ENCODE data around the gene MDM2.

GRCh38 chr12:68831751-68832503 is 23.9 kb downstream of the MDM2 start:
- TF ChIP-seq PATZ1 (CRISPR knock-in tag; IDR thresholded peaks at IDR 0.05; ENCODE audit: borderline replicate concordance) (no peak), ARNTL (CRISPR knock-in tag; IDR thresholded peaks at IDR 0.05; ENCODE audit: borderline replicate concordance, low read depth) (no peak), SNAI2 (CRISPR knock-in tag; IDR thresholded peaks at IDR 0.05) (no peak), ESRRG (CRISPR knock-in tag; IDR thresholded peaks at IDR 0.05) (no peak), ZNF565 (CRISPR knock-in tag; conservative IDR thresholded peaks at IDR 0.05; ENCODE audit: low read depth) (no peak), GLIS3 (CRISPR knock-in tag; IDR thresholded peaks at IDR 0.05) (no peak), BACH2 (CRISPR knock-in tag; IDR thresholded peaks at IDR 0.05; ENCODE audit: borderline replicate concordance) (no peak), ZFP3 (CRISPR knock-in tag; IDR thresholded peaks at IDR 0.05) (no peak), TCF4 (CRISPR knock-in tag; IDR thresholded peaks at IDR 0.05; ENCODE audit: borderline replicate concordance) (no peak)
